HG02885 (cell line): Measurements from ENCODE around the gene MED26.
"Not testable (repeated sequence)": the region's sequence is repeated elsewhere in the genome, so short reads cannot be mapped to it uniquely, and the experiment has no call there.

Experiments used
- ATAC-seq: cut with Tn5 transposase; IDR thresholded peaks from one replicate; pipeline ENCODE4 v1.9.1; 2021; ENCODE audit warnings: mild to moderate bottlenecking; ENCODE audit not compliant: unreplicated experiment, poor library complexity

Gene MED26

DNA sequence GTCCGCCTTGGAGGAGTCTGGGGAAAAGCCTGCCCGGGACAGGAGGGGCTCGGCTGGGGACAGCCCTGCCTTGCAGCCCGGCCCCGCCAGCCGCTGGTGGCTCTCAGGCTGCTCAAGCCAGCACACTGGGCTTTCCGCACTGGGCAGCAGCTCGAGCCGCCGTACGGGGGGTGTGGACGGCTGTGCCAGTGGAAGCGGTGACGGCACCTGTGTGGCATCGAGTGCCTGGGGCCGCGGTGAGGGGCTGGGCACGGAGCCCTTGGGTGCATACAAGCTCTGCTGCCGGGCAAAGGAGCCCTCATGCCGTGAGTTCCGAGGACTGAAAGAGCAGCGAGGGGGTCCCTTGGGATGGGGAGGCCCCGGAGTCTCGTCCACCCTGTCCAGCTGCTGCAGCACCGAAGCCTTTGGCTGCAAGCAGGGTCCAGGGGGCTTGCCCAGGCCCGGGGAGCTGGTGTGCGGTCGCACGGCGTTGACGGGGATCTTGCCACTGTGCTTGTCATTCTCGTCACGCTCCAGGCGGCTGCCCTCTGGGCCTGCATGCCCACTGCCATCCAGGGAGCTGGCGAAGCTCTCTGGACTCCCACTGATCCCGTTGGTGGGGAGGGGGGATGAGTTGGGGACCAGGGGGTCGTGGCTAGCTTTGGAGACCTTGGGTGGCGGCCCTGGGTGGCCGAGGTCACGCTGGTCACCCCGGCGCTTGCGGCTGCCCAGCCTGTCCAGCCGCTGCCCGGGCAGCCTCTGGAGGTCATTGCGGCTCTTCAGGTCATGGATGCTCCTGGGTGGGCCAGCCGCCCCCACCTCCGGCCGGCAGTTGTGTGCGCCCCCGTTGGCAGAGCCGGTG, 51.1 kb downstream of the MED26 start:
- no peak for ATAC-seq

DNA sequence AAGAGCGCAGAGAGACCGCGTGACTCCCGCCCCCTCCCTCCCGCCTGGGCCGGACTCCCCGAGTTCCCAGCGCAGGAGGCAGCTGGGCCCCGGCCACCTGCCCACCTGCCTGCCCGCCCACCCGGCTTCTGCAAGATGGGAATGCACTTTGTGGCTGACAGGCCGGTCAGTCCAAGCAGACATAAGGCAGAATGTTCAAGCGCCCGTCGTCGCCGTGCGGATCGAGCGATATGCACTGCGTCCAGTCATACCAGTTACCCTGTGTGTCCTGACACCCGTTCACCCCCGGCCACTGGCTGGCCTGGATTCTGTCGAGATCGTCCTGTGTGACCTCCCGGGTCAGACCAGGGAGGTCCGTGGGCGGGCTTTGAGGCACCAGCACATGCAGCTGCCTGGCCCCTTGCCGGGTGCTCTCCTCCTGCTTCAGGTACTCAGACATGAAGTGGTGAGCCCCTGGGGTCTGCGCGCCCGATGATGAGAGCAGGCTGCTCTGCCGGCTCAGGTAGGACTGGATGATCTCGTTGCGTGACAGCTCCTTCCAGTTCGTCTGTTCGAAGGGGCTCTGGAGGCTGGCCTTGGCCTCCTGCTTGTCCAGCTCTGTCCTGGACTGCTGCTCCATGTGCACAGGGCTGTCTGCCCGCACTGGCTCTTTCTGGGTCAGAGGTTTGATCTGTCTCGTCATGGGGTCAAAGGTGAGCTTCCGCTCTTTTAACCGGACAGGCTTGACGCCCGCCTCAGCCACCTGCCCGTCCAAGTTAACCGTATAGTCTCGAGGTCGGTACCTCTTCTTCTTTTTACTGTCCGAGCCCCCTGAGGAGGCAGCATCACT, 51.9 kb downstream of the MED26 start:
- ATAC-seq, result no peak

GRCh38 chr19:16575282-16575681, 52.7 kb downstream of the MED26 start:
- ATAC-seq, result no peak

DNA sequence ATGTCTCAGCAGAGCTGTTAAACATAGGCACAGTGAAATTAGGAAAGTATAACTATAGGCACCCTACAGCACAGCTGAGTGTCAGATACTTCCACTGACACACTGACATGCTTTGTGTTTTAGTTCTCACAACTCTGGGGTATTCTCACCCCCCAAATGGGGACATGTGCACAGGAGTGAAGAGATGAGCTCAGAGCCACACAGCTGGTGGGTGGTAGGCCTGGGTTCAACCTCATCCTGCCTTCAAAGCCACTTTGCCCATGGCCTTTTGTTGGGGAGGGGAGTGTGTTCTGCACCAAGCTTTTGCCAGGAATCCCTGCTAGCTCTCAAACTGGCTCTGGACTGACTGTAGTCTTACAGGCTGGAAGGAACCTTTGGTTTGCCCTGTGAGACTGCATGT, 54.1 kb downstream of the MED26 start:
- ATAC-seq, result no peak

- ATAC-seq, result no peak
These were observed 54.7 kb downstream of the MED26 start for GRCh38 chr19:16573296-16573695.

GRCh38 chr19:16572332-16573211, 55.4 kb downstream of the MED26 start, which contains the start of gene SLC35E1:
TSS of gene SLC35E1 (minus strand) at chr19:16572415. CDS start at chr19:16572364, 51 bp downstream.
- peak; percentile 88 for ATAC-seq

DNA sequence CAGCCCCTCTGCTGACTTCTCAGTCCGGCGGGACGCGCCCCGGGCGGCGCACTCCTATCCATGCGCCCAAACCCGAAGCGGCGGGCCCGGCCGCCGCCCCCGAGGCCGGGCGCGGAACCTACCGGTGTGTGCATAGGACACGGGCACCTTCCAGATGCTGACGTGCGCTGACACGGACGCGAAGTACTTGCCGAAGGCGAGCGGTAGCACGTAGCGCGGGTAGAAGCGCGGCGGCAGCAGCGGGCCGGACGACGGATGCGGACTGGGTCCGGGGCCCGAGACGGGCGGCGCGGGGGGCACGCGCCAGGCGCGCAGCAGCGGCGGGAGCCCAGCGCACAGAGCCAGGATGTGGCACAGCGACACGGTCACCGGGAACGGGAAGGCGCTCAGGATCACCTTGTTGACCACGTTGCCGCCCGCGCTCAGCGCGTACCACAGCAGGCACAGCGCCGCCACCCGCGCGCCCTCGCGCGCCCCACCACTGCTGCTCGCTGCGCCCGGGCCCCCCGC, 56.1 kb downstream of the MED26 start:
- peak; percentile 42 for ATAC-seq

GRCh38 chr19:16571283-16571682, 56.7 kb downstream of the MED26 start:
- ATAC-seq, result no peak

GRCh38 chr19:16569609-16570320, 58.2 kb downstream of the MED26 start:
- no peak for ATAC-seq

GRCh38 chr19:16566702-16567101, 61.3 kb downstream of the MED26 start:
- ATAC-seq, result no peak

DNA sequence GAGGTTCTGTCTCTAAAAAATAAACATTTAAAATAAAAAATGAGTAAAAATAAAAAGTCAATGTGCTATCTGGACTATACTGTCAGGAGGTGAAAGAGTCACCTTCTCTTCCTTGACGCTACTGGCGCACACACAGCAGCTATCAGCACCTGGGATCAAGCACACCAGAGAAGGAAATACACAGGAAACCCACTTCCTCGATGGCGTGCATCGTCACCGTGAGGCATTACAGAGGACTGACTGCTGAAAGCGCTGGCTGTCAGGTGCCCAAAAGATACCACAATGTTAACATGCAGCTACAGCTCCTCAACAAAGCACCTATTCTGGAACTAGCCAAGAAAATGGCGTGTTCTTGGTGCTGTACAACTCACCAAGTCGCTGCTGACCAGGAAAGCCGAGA, 61.8 kb downstream of the MED26 start:
- no peak for ATAC-seq

DNA sequence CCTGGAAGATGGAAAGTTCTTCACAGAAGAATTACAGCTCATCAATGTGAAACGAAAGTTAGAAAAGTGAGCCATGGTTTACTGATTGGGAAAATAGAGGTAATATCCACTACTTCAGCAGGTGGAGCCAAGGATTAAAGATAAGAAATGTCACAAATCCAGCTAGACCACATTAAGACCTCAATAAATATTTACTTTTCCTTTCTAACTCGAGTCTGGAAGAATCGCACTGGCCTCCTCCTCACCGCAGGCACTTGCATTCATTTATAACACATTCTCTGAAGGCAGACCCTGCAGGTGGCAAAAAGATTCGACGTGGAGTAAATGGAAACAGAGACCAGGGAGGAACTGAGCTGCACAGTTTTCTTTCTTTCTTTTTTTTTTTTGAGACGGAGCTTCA, 63.2 kb downstream of the MED26 start:
- no peak for ATAC-seq

DNA sequence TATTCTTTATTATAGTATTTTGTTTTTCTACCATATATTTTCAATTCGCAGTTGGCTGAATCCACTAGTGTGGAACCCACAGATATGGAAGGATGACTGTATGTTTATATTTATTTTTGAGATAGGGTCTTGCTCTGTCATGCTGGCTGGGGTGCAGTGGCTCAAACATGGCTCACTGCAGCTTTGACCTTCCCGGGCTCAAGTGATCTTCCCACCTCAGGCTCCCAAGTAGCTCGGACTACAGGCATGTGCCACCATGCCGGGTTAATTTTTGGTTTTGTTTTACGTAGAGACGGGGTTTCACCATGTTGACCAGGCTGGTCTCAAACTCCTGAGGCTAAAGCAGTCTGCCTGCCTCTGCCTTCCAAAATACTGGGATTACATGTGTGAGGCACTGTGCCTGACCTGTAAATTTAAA, 65.4 kb downstream of the MED26 start:
- ATAC-seq, result no peak

- ATAC-seq, result no peak
These were observed 66.6 kb downstream of the MED26 start for GRCh38 chr19:16561382-16561781.

DNA sequence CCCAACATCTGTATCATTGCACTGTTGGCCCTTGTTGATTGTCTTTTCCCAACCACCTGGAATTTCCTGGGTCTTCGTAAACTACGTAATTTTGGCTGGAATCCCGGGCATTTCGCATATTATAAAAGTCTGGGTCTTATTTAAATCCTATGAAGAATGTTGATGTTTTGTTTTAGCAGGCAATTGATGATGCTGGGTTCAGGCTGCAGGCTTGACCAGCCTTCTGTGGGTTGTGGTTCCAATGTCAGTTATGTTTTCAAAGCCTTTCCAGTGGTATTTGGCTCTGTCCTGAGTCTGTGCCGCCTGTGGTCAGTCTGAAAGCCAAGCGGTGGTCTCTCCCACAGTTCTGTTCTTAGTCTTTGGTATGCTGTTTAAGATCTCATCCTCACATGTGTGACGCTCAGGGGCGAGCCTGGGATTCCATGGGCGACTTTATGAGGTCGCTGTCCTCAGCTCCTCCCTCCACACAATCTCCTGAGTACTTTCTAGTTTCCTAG, 68.2 kb downstream of the MED26 start:
- ATAC-seq, result no peak

DNA sequence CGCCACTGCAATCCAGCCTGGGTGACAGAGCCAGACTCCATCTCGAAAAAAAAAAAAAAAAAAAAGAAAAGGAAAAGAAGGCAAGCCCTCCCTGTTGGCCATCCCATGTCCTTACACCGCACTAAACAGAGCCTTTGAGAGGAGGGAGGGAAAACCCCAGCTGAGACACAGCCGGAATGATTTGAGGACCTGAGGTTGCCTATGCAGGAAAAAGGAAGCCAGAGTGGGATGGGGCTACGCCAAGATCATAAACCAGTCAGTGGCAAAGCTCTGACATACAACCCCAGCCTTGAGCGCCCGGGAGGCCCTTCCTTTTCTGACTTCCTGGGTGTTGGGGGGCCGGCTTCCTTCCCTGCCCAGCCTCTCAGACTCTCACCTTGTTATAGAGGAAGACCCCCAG, 73.2 kb downstream of the MED26 start:
- ATAC-seq, result no peak

DNA sequence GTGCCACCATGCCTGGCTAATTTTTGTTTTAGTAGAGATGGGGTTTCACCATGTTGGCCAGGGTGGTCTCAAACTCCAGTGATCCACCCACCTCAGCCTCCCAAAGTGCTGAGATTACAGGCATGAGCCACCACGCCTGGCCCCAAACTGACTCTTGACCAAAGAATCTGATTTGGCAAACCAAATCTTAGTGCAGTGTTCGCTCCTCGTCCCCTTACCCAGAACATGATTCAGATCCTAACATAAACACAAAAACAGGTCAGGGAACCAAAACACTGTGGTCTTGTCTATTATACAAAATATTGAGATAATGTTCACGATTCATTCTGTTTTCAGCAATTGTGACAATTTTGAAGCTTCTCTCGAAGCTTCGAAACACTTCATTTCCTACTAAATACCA, 76.1 kb downstream of the MED26 start:
- ATAC-seq, result not testable (repeated sequence)

- no peak for ATAC-seq
These were observed 79.0 kb downstream of the MED26 start for GRCh38 chr19:16548956-16549355.

DNA sequence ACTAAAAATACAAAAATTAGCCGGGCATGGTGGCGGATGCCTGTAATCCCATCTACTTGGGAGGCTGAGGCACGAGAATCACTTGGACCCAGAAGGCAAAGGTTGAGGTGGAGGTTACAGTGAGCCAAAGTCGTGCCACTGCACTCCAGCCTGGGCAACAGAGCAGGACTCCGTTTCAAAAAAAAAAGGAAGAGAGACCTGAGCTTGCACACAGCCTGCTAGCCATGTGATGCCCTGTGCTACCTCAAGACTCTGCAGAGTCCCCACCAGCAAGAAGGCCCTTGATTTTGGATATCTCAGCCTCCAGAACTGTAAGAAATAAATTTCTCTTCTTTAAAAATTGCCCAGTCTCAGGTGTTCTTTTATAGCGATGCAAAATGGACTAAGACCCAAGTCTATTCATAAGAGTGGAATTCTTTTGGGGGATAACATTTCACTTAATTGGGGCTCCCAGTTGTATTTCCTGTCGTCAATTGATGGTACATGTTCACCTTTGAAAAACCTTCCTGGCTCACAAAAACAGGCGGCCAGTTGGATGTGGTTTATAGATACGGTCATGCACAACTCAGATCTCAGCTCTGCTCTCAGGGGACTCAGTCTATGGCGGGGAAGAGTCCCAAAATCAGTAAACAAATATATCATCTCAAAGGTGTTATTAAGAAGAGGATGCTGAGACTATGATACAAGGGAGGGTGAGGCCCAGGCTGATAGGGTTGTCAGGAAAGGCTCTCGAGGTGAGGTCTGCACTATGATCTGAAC, 83.4 kb downstream of the MED26 start:
- no peak for ATAC-seq
